Peyer's patch (tissue), 4 donors: Measurements from ENCODE around the gene ARFIP1.

Experiments
- CTCF ChIP-seq, 6 experiments: fragments of 450-650 bp in 4 of 6; fragments of 200-600 bp in 2 of 6; sonication (generic) in 1 of 6; IDR thresholded peaks; one replicate each; pipeline ENCODE4 v1.5.1; 2017 to 2019; ENCODE audit warnings: antibody characterized with exemption in 6 of 6, mild to moderate bottlenecking in 3 of 6, moderate library complexity in 1 of 6
- POLR2A ChIP-seq, 2 donors: fragments of 450-650 bp; IDR thresholded peaks; one replicate each; pipeline ENCODE4 v1.5.1; 2017; ENCODE audit warnings: antibody characterized with exemption in 2 of 2, mild to moderate bottlenecking in 2 of 2, moderate library complexity in 2 of 2

GRCh38 chr4:152961773-152962115 is 182.0 kb downstream of the ARFIP1 start:
- TF ChIP-seq CTCF (IDR thresholded peaks at IDR 0.05) (no peak), POLR2A (IDR thresholded peaks at IDR 0.05) (no peak)
